HCT116 (cell line): Measurements from ENCODE around the gene HLA-DPB1. TPM values are rescaled to one million over a fixed set of nuclear protein-coding genes. Genes with fewer than 3 reads are reported as not detected.

Experiments
- ATAC-seq: fragments of 200-7000 bp; cut with Tn5 transposase; 2 replicates; pipeline ENCODE4 v1.9.1; 2020; ENCODE audit warnings: mild to moderate bottlenecking, moderate library complexity
- BruUV-seq: library from RNA; stranded (reverse); fragments of 400-500 nt; replicated peaks from 2 replicates; lab custom pipeline; 2021; lab: Mats Ljungman, UMichigan
- CTCF ChIA-PET: fragments of 300-600 bp; sonication (Branson Sonifier 250); formaldehyde crosslinking; loops from one replicate; lab custom pipeline; 2021; ENCODE audit warnings: antibody characterized with exemption; lab: Charles Lee
- POLR2A ChIA-PET: fragments of 300-600, 350-600 bp; sonication (Branson Sonifier 250); formaldehyde crosslinking; loops from one replicate; lab custom pipeline; 2021; ENCODE audit warnings: antibody characterized with exemption; lab: Charles Lee
- RAD21 ChIA-PET, 2 experiments: fragments of 300-600 bp; sonication (Branson Sonifier 250); formaldehyde crosslinking; loops; one replicate each; lab custom pipeline; 2023; ENCODE audit warnings: low total read pairs in 2 of 2; ENCODE audit not compliant: uncharacterized antibody in 2 of 2, unreplicated experiment in 2 of 2, low non-redundant PET in 1 of 2; lab: Charles Lee
- DNase-seq: peaks from one replicate; pipeline ENCODE4 v3.0.0-alpha.2; 2010; ENCODE audit warnings: low read depth, low spot score
- H2AFZ ChIP-seq: fragments of 200-600 bp; shearing (Covaris generic), sonication (generic); 2 replicates; pipeline ENCODE4 v1.6.1; 2017; ENCODE audit warnings: low read depth, mixed run types, mixed read lengths, antibody characterized with exemption, low read length; ENCODE audit not compliant: poor library complexity, severe bottlenecking
- H3K27ac ChIP-seq: 2 replicates; pipeline ENCODE4 v1.5.1; 2012; ENCODE audit warnings: low read depth, low read length
- H3K27me3 ChIP-seq: fragments of 200-600 bp; sonication (generic); 2 replicates; pipeline ENCODE4 v1.6.1; 2016; ENCODE audit warnings: mixed run types, low read length, mixed read lengths; ENCODE audit not compliant: insufficient read depth
- H3K36me3 ChIP-seq, 2 experiments: fragments of 200-500 bp in 1 of 2; fragments of 200-600 bp in 1 of 2; sonication (Bioruptor generic) in 1 of 2; sonication (generic) in 1 of 2; 2 replicates each; pipeline versions ENCODE4 v1.5.1 to v1.6.1; 2014 to 2016; ENCODE audit warnings: low read length in 2 of 2, inconsistent platforms in 1 of 2, mixed read lengths in 1 of 2, mixed run types in 1 of 2; ENCODE audit not compliant: insufficient read depth in 2 of 2, control insufficient read depth in 1 of 2
- H3K4me1 ChIP-seq, 2 experiments: fragments of 200-600 bp in 1 of 2; sonication (generic) in 1 of 2; 2 replicates each; pipeline versions ENCODE4 v1.5.1 to v1.6.1; 2012 to 2017; ENCODE audit warnings: low read length in 2 of 2, inconsistent platforms in 1 of 2, mild to moderate bottlenecking in 1 of 2, mixed read lengths in 1 of 2, mixed run types in 1 of 2, moderate library complexity in 1 of 2; ENCODE audit not compliant: insufficient read depth in 2 of 2, control insufficient read depth in 1 of 2
- H3K4me2 ChIP-seq: fragments of 200-600 bp; sonication (generic); 2 replicates; pipeline ENCODE4 v1.6.1; 2017; ENCODE audit warnings: mixed run types, low read length, mixed read lengths
- H3K4me3 ChIP-seq, 2 experiments: fragments of 200-600 bp in 1 of 2; sonication (generic) in 1 of 2; replicated peaks in 1 of 2; 2 replicates each; pipeline ENCODE4 v1.5.1; 2011 to 2016; ENCODE audit warnings: low read length in 2 of 2, control low read depth in 1 of 2, low read depth in 1 of 2, mild to moderate bottlenecking in 1 of 2, mixed read lengths in 1 of 2, mixed run types in 1 of 2
- H3K79me2 ChIP-seq: fragments of 200-600 bp; sonication (generic); 2 replicates; pipeline ENCODE4 v1.6.1; 2017; ENCODE audit warnings: mild to moderate bottlenecking, mixed run types, low read length, moderate library complexity, mixed read lengths; ENCODE audit not compliant: insufficient read depth
- H3K9ac ChIP-seq: fragments of 200-600 bp; sonication (generic); 2 replicates; pipeline ENCODE4 v1.6.1; 2016; ENCODE audit warnings: low read length, mixed read lengths
- H3K9me2 ChIP-seq: fragments of 200-600 bp; sonication (generic), shearing (Covaris generic); 2 replicates; pipeline ENCODE4 v1.6.1; 2017; ENCODE audit warnings: mixed run types, mild to moderate bottlenecking, moderate library complexity; ENCODE audit not compliant: insufficient read depth
- H3K9me3 ChIP-seq, 2 experiments: fragments of 200-500 bp in 1 of 2; fragments of 200-600 bp in 1 of 2; sonication (Bioruptor generic) in 1 of 2; sonication (generic) in 1 of 2; 2 replicates each; pipeline ENCODE4 v1.6.1; 2014 to 2017; ENCODE audit warnings: low read length in 2 of 2, mixed read lengths in 2 of 2, inconsistent platforms in 1 of 2, low read depth in 1 of 2, mild to moderate bottlenecking in 1 of 2, mixed run types in 1 of 2, moderate library complexity in 1 of 2; ENCODE audit not compliant: control insufficient read depth in 1 of 2, insufficient read depth in 1 of 2
- H4K20me1 ChIP-seq: fragments of 200-600 bp; sonication (generic), shearing (Covaris generic); 2 replicates; pipeline ENCODE4 v1.6.1; 2017; ENCODE audit warnings: mixed run types, mild to moderate bottlenecking, moderate library complexity; ENCODE audit not compliant: insufficient read depth
- EGR1 ChIP-seq: IDR thresholded peaks from 2 replicates; pipeline ENCODE4 v1.6.1; 2012; ENCODE audit warnings: low read depth
- ELF1 ChIP-seq: IDR thresholded peaks from 2 replicates; pipeline ENCODE4 v1.6.1; 2012; ENCODE audit warnings: low read depth, borderline replicate concordance
- POLR2A ChIP-seq: IDR thresholded peaks from 2 replicates; pipeline ENCODE4 v1.7.0; 2011; ENCODE audit warnings: borderline replicate concordance; ENCODE audit not compliant: insufficient read depth, insufficient read length; ENCODE audit errors: extremely low read depth
- POLR2AphosphoS5 ChIP-seq: IDR thresholded peaks from 2 replicates; pipeline ENCODE4 v1.6.1; 2011; ENCODE audit warnings: mild to moderate bottlenecking, low read depth, low read length, moderate library complexity
- RAD21 ChIP-seq: IDR thresholded peaks from 2 replicates; pipeline ENCODE4 v1.6.1; 2012; ENCODE audit warnings: low read depth, mild to moderate bottlenecking
- SIN3A ChIP-seq: IDR thresholded peaks from 2 replicates; pipeline ENCODE4 v1.6.1; 2012; ENCODE audit warnings: low read depth
- SRF ChIP-seq: IDR thresholded peaks from 2 replicates; pipeline ENCODE4 v1.6.1; 2012; ENCODE audit warnings: low read depth
- YY1 ChIP-seq: IDR thresholded peaks from 2 replicates; pipeline ENCODE4 v1.6.1; 2011; ENCODE audit warnings: low read length, low read depth, moderate library complexity, mild to moderate bottlenecking; ENCODE audit not compliant: insufficient replicate concordance; ENCODE audit errors: extremely low read depth
- intact Hi-C: fragments of 100-400 bp; cut with micrococcal nuclease; formaldehyde crosslinking; loops from 2 replicates; pipeline ENCODE4 v1.10.0; 2022
- total RNA-seq: library from RNA; stranded (reverse); gene quantifications from one replicate; pipeline ENCODE4 v1.2.1, GENCODE V29; 2021; ENCODE audit not compliant: unreplicated experiment

HLA-DPB1 gene
- total RNA-seq, 1 experiment from 2014 or later, result 1.5 TPM

DNA sequence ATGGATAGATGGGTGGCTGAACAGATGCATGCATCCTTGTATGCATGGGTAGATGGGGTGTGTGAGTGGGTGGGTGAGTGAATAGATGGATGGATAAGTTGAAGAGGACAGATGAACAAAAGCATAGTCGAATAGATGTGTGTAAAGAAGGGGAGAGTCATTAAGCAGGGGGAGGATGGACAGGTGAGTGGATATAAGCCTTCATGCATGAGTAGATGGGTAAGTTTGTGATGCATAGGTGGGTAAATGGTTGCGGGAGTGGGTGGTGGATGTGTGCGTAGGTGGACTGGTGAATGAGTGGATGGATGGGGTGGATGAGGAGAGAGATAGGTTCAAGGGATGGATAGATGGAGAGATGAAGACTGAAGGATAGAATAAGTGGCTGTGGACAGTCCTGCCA is 29.6 kb downstream of the HLA-DPB1 start:
- no peak for DNase-seq
- ChIA-PET RAD21 (no interaction called here), POLR2A (no interaction called here)
- Histone ChIP-seq H3K9me3 (no peaks in the 10 kb centered on the region; a peak in 2 of 4 replicates), H3K4me1 (no peaks in the 10 kb centered on the region)
- intact Hi-C loops, result no loop called here
- TF ChIP-seq EGR1 (no peak), POLR2A (no peak), ELF1 (no peak)
- TF ChIP-seq, all 23 proteins: peak for 0
- no peak overlapping the region for H2AFZ ChIP-seq
- no peaks in the 10 kb centered on the region for H3K36me3 ChIP-seq
- H3K27ac ChIP-seq, result no peak overlapping the region
- H3K9me2 ChIP-seq, result no peaks in the 10 kb centered on the region
- H4K20me1 ChIP-seq, result no peaks in the 10 kb centered on the region
- no peak overlapping the region for H3K4me3 ChIP-seq
- no peak overlapping the region for H3K4me2 ChIP-seq
- no peak for ATAC-seq
- H3K27me3 ChIP-seq, result peaks cover 10% of the 10 kb centered on the region; the same call in 1 of the 2 replicates
- no peak overlapping the region for H3K9ac ChIP-seq
- no peaks in the 10 kb centered on the region for H3K79me2 ChIP-seq
- no TSS peak for BruUV-seq
- CTCF ChIA-PET, result no interaction called here

DNA sequence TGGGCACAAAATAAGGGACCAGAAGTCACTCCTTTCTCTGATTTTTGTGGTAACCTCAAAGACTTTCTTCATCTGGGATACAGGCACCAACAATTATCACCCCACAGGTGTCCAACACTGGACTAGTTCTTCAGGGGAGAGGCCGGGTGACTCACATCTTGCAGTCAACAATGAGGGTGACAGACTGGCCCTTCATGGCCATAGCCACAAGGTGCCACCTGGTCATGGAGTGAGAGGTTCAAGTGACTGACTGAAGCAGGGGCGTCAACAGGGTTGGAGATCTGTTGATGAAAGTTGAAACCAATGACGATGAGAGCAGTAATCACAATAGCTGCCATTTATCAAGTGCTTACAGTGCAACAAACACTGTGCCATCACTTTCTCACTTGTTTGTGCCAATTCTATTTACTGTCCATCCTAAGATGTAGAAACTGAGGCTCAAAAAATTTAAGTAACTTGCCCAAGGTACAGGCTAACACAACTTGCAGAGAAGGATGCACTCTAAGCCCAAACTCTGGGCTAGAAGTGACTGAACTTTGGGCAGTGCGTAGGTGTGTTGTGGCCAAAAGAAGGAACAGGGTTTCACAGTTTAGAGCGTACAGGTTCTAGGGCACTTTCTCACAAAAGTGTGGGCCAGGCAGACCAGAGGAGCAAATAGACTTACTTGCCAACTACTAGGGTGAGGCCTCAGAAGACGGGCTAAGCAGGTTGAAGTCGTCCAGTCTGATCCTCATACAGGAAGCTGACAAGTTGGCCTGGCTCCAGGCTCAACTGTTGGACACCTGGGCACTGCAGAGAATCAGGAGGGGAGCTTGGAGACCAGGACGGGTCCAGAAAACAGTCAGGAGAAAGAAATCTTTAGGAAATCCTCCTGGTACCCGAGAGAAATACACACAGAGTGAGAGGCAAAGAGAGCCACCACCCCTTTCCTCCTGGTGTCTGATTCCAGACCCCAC is 30.4 kb downstream of the HLA-DPB1 start:
- H3K9me3 ChIP-seq, result no peaks in the 10 kb centered on the region; a peak in 1 of 4 replicates
- H3K79me2 ChIP-seq, result no peaks in the 10 kb centered on the region
- DNase-seq (no peak), ATAC-seq (no peak)
- intact Hi-C loops, result no loop called here
- CTCF ChIA-PET, result no interaction called here
- no peak overlapping the region for H2AFZ ChIP-seq
- peaks cover 10% of the 10 kb centered on the region; the same call in 1 of the 2 replicates for H3K27me3 ChIP-seq
- RAD21 ChIA-PET, result no interaction called here
- H3K9me2 ChIP-seq, result no peaks in the 10 kb centered on the region
- H3K4me1 ChIP-seq, result no peaks in the 10 kb centered on the region
- no peak overlapping the region for H3K9ac ChIP-seq
- POLR2A ChIA-PET, result no interaction called here
- no TSS peak for BruUV-seq
- H3K4me2 ChIP-seq, result no peak overlapping the region
- no peaks in the 10 kb centered on the region for H4K20me1 ChIP-seq
- no peaks in the 10 kb centered on the region for H3K36me3 ChIP-seq
- H3K27ac ChIP-seq, result no peak overlapping the region
- no peak for TF ChIP-seq YY1
- no peak for TF ChIP-seq SRF
- TF ChIP-seq SIN3A, result no peak
- TF ChIP-seq POLR2AphosphoS5, result no peak
- TF ChIP-seq RAD21, result no peak
- TF ChIP-seq EGR1, result no peak
- no peak overlapping the region for H3K4me3 ChIP-seq
